ENCODE data around the gene ANKUB1. TPM values are rescaled to one million over a fixed set of nuclear protein-coding genes. Genes with fewer than 3 reads are reported as not detected.
A peak's percentile ranks its signal among the peaks of the same experiment; 100 is the strongest.

ANKUB1 gene
- total RNA-seq, 1 donor: not detected

DNA sequence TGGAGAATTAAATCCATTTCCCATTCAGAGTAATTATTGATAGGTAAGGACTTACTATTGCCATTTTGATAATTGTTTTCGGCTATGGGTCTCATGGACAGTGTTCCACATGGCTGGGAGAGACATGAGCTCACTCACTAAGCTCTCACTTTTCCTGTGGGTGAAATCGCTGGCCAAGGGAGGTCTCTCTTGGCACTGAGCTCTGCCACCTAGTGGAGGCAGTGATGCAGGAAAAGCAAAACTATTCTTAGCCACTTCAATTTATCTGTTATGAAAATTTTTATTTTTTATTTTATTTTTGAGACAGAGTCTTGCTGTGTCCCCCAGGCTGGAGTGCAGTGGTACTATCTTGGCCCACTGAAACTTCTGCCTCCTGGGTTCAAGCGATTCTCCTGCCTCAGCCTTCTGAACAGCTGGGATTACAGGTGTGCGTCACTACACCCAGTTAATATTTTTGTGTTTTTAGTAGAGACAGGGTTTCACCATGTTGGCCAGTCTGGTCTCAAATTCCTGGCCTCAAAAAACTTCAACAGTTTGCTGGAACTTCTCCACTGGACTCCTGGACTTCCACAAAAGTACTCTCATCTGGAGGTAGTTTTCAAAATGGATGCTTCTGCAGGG lies 16.0 kb upstream of the ANKUB1 start:
- DNase-seq (ENCODE audit: low read depth): peak; percentile 76
- TF ChIP-seq, protein P1, sequence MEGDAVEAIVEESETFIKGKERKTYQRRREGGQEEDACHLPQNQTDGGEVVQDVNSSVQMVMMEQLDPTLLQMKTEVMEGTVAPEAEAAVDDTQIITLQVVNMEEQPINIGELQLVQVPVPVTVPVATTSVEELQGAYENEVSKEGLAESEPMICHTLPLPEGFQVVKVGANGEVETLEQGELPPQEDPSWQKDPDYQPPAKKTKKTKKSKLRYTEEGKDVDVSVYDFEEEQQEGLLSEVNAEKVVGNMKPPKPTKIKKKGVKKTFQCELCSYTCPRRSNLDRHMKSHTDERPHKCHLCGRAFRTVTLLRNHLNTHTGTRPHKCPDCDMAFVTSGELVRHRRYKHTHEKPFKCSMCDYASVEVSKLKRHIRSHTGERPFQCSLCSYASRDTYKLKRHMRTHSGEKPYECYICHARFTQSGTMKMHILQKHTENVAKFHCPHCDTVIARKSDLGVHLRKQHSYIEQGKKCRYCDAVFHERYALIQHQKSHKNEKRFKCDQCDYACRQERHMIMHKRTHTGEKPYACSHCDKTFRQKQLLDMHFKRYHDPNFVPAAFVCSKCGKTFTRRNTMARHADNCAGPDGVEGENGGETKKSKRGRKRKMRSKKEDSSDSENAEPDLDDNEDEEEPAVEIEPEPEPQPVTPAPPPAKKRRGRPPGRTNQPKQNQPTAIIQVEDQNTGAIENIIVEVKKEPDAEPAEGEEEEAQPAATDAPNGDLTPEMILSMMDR (IDR thresholded peaks at IDR 0.05; ENCODE audit: insufficient read depth, low read depth, low read length): peak; percentile 90
- H3K4me3 ChIP-seq (ENCODE audit: low read depth, low read length): no peak overlapping the region

GRCh38 chr3:149806171-149806778 lies 13.9 kb upstream of the ANKUB1 start:
- no peak overlapping the region for H3K4me3 ChIP-seq (ENCODE audit: low read depth, low read length)
- TF ChIP-seq, protein P1 (IDR thresholded peaks at IDR 0.05; ENCODE audit: insufficient read depth, low read depth, low read length): no peak
- no peak for DNase-seq (ENCODE audit: low read depth)

DNA sequence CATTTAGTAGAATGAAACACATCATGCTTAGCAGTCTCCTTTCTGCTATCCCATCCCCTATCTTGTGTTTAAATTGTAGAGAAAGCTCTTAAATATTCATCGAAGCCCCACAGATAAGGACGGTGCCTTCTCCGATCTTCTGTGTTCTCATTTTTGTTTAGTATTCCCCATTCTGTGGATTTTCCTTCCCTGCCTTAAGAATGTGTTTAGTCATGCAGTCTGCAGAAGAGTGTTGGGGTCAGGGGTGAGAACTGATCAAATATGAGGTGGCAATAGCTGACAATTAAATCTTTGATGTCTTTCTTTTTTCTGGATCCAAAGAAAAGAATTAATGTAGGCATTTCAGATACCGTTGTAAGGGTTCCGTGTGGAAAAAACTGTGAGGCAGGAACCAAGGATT lies 9.3 kb upstream of the ANKUB1 start:
- DNase-seq (ENCODE audit: low read depth): no peak
- TF ChIP-seq, protein P1 (IDR thresholded peaks at IDR 0.05; ENCODE audit: insufficient read depth, low read depth, low read length): no peak
- H3K4me3 ChIP-seq (ENCODE audit: low read depth, low read length): no peak overlapping the region

- DNase-seq (ENCODE audit: low read depth): no peak
- no peak overlapping the region for H3K4me3 ChIP-seq (ENCODE audit: low read depth, low read length)
- TF ChIP-seq, protein P1 (IDR thresholded peaks at IDR 0.05; ENCODE audit: insufficient read depth, low read depth, low read length): no peak
Observed at GRCh38 chr3:149801195-149801594, 8.8 kb upstream of the ANKUB1 start.

DNA sequence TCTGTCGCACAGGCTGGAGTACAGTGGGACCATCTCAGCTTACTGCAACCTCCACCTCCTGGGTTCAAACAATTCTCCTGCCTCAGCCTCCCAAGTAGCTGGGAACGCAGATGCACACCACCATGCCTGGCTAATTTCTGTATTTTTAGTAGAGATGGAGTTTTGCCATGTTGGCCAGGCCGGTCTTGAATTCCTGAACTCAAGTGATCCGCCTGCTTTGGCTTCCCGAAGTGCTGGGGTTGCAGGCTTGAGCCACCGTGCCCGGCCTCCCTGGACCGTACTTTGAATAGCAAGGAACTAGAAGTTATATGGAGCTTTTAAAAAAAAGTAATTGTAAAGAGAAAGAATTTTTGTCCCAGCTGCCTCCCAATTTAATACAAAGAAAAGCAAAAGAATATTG lies 8.3 kb upstream of the ANKUB1 start:
- TF ChIP-seq, protein P1 (IDR thresholded peaks at IDR 0.05; ENCODE audit: insufficient read depth, low read depth, low read length): no peak
- H3K4me3 ChIP-seq (ENCODE audit: low read depth, low read length): no peak overlapping the region
- DNase-seq (ENCODE audit: low read depth): no peak

- TF ChIP-seq, protein P1 (IDR thresholded peaks at IDR 0.05; ENCODE audit: insufficient read depth, low read depth, low read length): no peak
- DNase-seq (ENCODE audit: low read depth): no peak
- H3K4me3 ChIP-seq (ENCODE audit: low read depth, low read length): no peak overlapping the region
Observed at GRCh38 chr3:149796026-149796425, 3.7 kb upstream of the ANKUB1 start.
